Neural cell (in vitro differentiated cells): ENCODE data around the gene TMEM125. TPM values are rescaled to one million over a fixed set of nuclear protein-coding genes. Genes with fewer than 3 reads are reported as not detected.

Experiments used
- H2AFZ ChIP-seq: fragments of 200-600, 300-800 bp; sonication (generic), shearing (Covaris generic); 2 replicates; pipeline ENCODE4 v1.6.0; 2014; ENCODE audit warnings: low read depth, mild to moderate bottlenecking, antibody characterized with exemption, low read length, moderate library complexity
- H3F3A ChIP-seq: fragments of 200-600 bp; shearing (Covaris generic); 2 replicates; pipeline ENCODE4 v1.6.1; 2016; ENCODE audit warnings: mild to moderate bottlenecking, moderate library complexity, mixed read lengths, antibody characterized with exemption, low read length; ENCODE audit not compliant: insufficient read depth, poor library complexity, severe bottlenecking
- H3K27ac ChIP-seq: fragments of 200-600, 300-800 bp; sonication (generic), shearing (Covaris generic); 2 replicates; pipeline ENCODE4 v1.5.1; 2014; ENCODE audit warnings: mild to moderate bottlenecking, low read length, moderate library complexity
- H3K27me3 ChIP-seq: fragments of 300-800, 200-600 bp; sonication (generic), shearing (Covaris generic); 2 replicates; pipeline ENCODE4 v1.6.0; 2014; ENCODE audit warnings: mild to moderate bottlenecking, low read depth, low read length, moderate library complexity; ENCODE audit not compliant: insufficient read depth
- H3K36me3 ChIP-seq: fragments of 300-800, 200-600 bp; sonication (generic), shearing (Covaris generic); 2 replicates; pipeline ENCODE4 v1.5.1; 2014; ENCODE audit warnings: mild to moderate bottlenecking, antibody characterized with exemption, low read length, moderate library complexity; ENCODE audit not compliant: insufficient read depth
- H3K4me2 ChIP-seq: fragments of 300-800, 200-600 bp; sonication (generic), shearing (Covaris generic); 2 replicates; pipeline ENCODE4 v1.6.0; 2014; ENCODE audit warnings: mild to moderate bottlenecking, low read length
- H3K4me3 ChIP-seq: fragments of 300-800, 200-600 bp; sonication (generic), shearing (Covaris generic); 2 replicates; pipeline ENCODE4 v1.5.1; 2014; ENCODE audit warnings: mild to moderate bottlenecking, low read length, moderate library complexity
- H3K79me2 ChIP-seq: fragments of 200-600 bp; shearing (Covaris generic); replicated peaks from 2 replicates; pipeline ENCODE4 v1.6.0; 2014; ENCODE audit warnings: mild to moderate bottlenecking, low read length, moderate library complexity; ENCODE audit not compliant: insufficient read depth
- H3K9ac ChIP-seq: fragments of 300-800, 200-600 bp; sonication (generic), shearing (Covaris generic); 2 replicates; pipeline ENCODE4 v1.6.1; 2016; ENCODE audit warnings: mild to moderate bottlenecking, low read length, mixed read lengths
- H3K9me2 ChIP-seq: fragments of 200-600 bp; shearing (Covaris generic); 2 replicates; pipeline ENCODE4 v1.6.1; 2016; ENCODE audit warnings: mild to moderate bottlenecking, low read length, mixed read lengths; ENCODE audit not compliant: insufficient read depth
- H3K9me3 ChIP-seq: fragments of 200-600, 300-800 bp; sonication (generic), shearing (Covaris generic); 2 replicates; pipeline ENCODE4 v1.6.1; 2016; ENCODE audit warnings: mild to moderate bottlenecking, mixed run types, low read length, moderate library complexity, mixed read lengths
- H4K20me1 ChIP-seq: fragments of 200-600 bp; shearing (Covaris generic); 2 replicates; pipeline ENCODE4 v1.6.1; 2016; ENCODE audit warnings: mild to moderate bottlenecking, mixed run types; ENCODE audit not compliant: insufficient read depth
- CTCF ChIP-seq: fragments of 450-650 bp; IDR thresholded peaks from 2 replicates; pipeline ENCODE4 v1.5.1; 2014; ENCODE audit warnings: antibody characterized with exemption, mild to moderate bottlenecking, moderate library complexity; ENCODE audit not compliant: poor library complexity, severe bottlenecking
- EP300 ChIP-seq: fragments of 450-650 bp; conservative IDR thresholded peaks from 2 replicates; pipeline ENCODE4 v1.6.1; 2014; ENCODE audit warnings: antibody characterized with exemption, mild to moderate bottlenecking, moderate library complexity; ENCODE audit not compliant: poor library complexity, severe bottlenecking
- EZH2 ChIP-seq: fragments of 200-600, 300-800 bp; shearing (Covaris generic), sonication (generic); IDR thresholded peaks from 2 replicates; pipeline ENCODE4 v1.6.1; 2014; ENCODE audit warnings: antibody characterized with exemption, low read length, borderline replicate concordance, mild to moderate bottlenecking; ENCODE audit not compliant: insufficient read depth, poor library complexity, severe bottlenecking
- MXI1 ChIP-seq: fragments of 450-650 bp; conservative IDR thresholded peaks from 2 replicates; pipeline ENCODE4 v1.6.1; 2014; ENCODE audit warnings: antibody characterized with exemption, mild to moderate bottlenecking; ENCODE audit not compliant: poor library complexity, severe bottlenecking
- POLR2AphosphoS5 ChIP-seq: IDR thresholded peaks from 2 replicates; pipeline ENCODE4 v1.6.1; 2012
- RAD21 ChIP-seq: fragments of 450-650 bp; conservative IDR thresholded peaks from 2 replicates; pipeline ENCODE4 v1.6.1; 2014; ENCODE audit warnings: antibody characterized with exemption, mild to moderate bottlenecking, moderate library complexity
- REST ChIP-seq: IDR thresholded peaks from 2 replicates; pipeline ENCODE4 v1.6.1; 2012; ENCODE audit warnings: borderline replicate concordance
- SMC3 ChIP-seq: fragments of 450-650 bp; conservative IDR thresholded peaks from 2 replicates; pipeline ENCODE4 v1.6.1; 2014; ENCODE audit warnings: antibody characterized with exemption, mild to moderate bottlenecking, moderate library complexity; ENCODE audit not compliant: poor library complexity
- TAF1 ChIP-seq: IDR thresholded peaks from 2 replicates; pipeline ENCODE4 v1.6.1; 2012; ENCODE audit warnings: low read depth
- polyA plus RNA-seq: library from polyadenylated mRNA; depleted of rRNA; stranded (reverse); fragments of >200 nt; gene quantifications from 2 replicates; pipeline ENCODE4 v1.2.3, GENCODE V29; 2014

TMEM125 gene
- polyA plus RNA-seq, 1 donor from 2014 or later = not detected

GRCh38 chr1:43280692-43281091, 10.9 kb downstream of the TMEM125 start:
- Histone ChIP-seq H4K20me1 (no peaks in the 10 kb centered on the region), H3K9ac (no peak overlapping the region), H3K9me3 (no peaks in the 10 kb centered on the region), H3K9me2 (no peaks in the 10 kb centered on the region), H3K79me2 (no peaks in the 10 kb centered on the region), H3K4me2 (no peak overlapping the region), H3K27me3 (no peaks in the 10 kb centered on the region), H3K36me3 (no peaks in the 10 kb centered on the region), H2AFZ (no peak overlapping the region), H3K27ac (no peak overlapping the region), H3F3A (no peaks in the 10 kb centered on the region), H3K4me3 (no peak overlapping the region)
- TF ChIP-seq RAD21 (no peak), EP300 (no peak), CTCF (no peak), POLR2AphosphoS5 (no peak), MXI1 (no peak), EZH2 (no peak), SMC3 (no peak), REST (no peak), TAF1 (no peak)

GRCh38 chr1:43282220-43283195, 12.7 kb downstream of the TMEM125 start:
- TF ChIP-seq CTCF (no peak), POLR2AphosphoS5 (no peak), EZH2 (no peak), EP300 (no peak), SMC3 (no peak), REST (no peak), MXI1 (no peak), TAF1 (no peak), RAD21 (no peak)
- H2AFZ ChIP-seq = no peak overlapping the region
- no peaks in the 10 kb centered on the region for H3K36me3 ChIP-seq
- H3K79me2 ChIP-seq = no peaks in the 10 kb centered on the region
- no peak overlapping the region for H3K4me2 ChIP-seq
- H3K9me2 ChIP-seq = no peaks in the 10 kb centered on the region
- no peaks in the 10 kb centered on the region for H4K20me1 ChIP-seq
- no peak overlapping the region for H3K27ac ChIP-seq
- no peaks in the 10 kb centered on the region for H3K9me3 ChIP-seq
- H3F3A ChIP-seq = no peaks in the 10 kb centered on the region
- no peaks in the 10 kb centered on the region for H3K27me3 ChIP-seq
- no peak overlapping the region for H3K9ac ChIP-seq
- no peak overlapping the region for H3K4me3 ChIP-seq
